ENCODE measurements around the gene DOK5.

Gene DOK5

DNA sequence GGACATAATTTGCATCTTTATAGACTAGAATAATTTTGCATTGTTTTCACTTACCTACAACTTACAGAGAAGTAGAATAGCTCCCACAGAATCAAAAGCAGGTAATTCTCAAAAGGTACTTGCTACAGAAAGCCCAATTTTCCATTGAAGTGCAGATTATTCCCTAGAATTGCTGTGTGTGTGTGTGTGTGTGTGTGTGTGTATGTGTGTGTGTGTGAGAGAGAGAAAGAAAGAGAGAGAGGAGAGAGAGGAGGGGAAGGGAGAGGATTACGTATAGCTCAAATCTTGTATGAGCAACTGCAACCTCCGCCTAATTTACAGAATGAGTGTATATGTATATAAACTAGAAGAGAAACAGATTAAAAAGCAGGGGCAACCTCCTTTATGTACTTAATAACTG is 68.0 kb downstream of the DOK5 start:
- H3K27me3 Mint-ChIP-seq = peaks cover 3% of the 10 kb centered on the region
- no peaks in the 10 kb centered on the region for H3K36me3 Mint-ChIP-seq
- H3K4me1 Mint-ChIP-seq = no peaks in the 10 kb centered on the region
- DNase-seq (ENCODE audit: low spot score in 2 of 2) (no peak), ATAC-seq (ENCODE audit: low read depth) (no peak)
- H3K4me3 Mint-ChIP-seq = no peak overlapping the region
- H3K27ac Mint-ChIP-seq = no peak overlapping the region
- H3K9me3 Mint-ChIP-seq = peaks cover 8% of the 10 kb centered on the region

DNA sequence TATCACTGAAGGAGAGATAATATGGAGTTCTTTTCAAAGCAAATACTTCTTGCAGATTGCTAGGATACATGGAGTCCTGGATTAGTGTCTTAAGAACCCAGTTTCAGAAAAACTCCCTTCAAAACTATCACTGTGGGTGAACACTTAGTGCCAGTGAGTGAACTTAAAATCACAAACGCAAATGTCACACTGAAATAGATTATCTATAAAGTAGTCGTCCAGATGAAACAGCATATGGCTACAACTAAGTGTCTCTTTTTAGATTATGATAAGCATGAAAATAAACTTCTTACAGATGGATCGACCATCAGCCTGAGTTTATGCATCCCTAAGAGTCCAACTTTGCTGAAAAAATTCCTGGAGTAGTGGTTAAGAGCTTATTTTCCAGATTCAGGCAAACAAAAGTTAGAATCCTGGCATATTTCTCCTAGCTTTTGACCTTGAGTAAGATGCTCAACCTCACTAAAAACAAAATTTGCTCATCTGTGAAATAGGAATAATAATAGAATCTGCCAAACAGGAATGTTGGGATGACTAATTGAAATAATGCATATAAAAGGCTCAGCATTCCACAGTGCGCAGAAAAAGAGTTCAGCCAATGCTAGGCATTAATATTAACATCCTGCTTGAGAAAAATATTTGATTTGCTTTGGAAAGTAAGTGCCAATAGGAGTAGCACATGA is 70.4 kb downstream of the DOK5 start:
- Mint-ChIP-seq H3K9me3 (peaks cover 3% of the 10 kb centered on the region), H3K27me3 (peaks cover 3% of the 10 kb centered on the region), H3K4me1 (no peaks in the 10 kb centered on the region), H3K27ac (no peak overlapping the region), H3K4me3 (no peak overlapping the region), H3K36me3 (no peaks in the 10 kb centered on the region)
- no peak for DNase-seq (ENCODE audit: low spot score in 2 of 2)
- no peak for ATAC-seq (ENCODE audit: low read depth)

DNA sequence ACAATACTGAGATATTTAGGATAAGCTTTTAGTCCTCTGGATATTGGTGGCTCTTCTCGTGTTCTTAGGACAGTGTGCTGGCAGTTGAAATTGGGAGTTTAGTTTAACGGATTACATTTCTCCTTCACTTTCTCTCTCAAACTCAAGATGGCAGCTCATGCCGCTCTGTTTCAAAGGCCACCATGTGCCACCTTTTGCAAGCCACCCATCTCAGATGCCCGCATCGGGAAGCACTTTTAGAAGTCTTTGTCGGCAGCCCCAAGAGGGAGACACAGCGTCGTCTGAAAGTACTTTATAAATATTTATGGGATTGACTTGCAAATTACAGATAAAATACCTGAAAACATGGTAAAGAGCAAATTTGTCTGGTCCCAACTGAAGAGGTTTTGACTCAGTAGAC is 73.5 kb downstream of the DOK5 start:
- no peak for ATAC-seq (ENCODE audit: low read depth)
- H3K27ac Mint-ChIP-seq = no peak overlapping the region
- no peak for DNase-seq (ENCODE audit: low spot score in 2 of 2)
- no peaks in the 10 kb centered on the region for H3K9me3 Mint-ChIP-seq
- no peaks in the 10 kb centered on the region for H3K4me1 Mint-ChIP-seq
- no peaks in the 10 kb centered on the region for H3K36me3 Mint-ChIP-seq
- no peak overlapping the region for H3K4me3 Mint-ChIP-seq
- H3K27me3 Mint-ChIP-seq = no peaks in the 10 kb centered on the region

DNA sequence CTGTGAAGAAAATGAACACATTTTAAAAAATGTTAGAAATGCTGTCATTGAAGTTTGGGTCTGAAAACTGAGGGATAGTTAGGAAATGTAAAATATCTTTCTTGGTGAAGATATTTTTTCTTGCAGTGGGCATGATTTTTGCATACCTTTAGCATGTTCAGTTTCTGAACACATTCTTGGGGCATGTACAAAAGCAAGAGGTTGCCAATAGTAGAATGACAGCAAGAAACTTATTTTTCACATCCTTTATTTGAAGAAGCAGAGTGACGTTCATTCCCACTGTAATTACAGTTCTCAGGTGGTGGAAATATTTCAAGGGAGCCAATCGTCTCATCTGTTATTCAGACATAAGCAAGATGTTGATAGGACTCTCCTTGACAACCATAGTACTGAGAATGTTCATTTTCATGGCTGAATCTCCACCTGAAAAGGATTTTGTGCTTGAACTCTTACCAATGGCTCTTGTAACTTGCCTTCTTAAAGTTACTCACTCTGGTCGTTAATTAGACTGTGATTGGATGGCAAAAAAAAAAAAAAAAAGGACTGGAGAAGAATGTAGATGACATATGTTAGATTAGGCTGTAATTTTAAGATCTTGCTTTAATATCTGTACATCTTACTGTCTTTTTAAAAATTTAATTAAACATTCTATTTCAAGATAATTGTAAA is 74.4 kb downstream of the DOK5 start:
- DNase-seq (ENCODE audit: low spot score in 2 of 2) (no peak), ATAC-seq (ENCODE audit: low read depth) (no peak)
- no peaks in the 10 kb centered on the region for H3K9me3 Mint-ChIP-seq
- H3K27me3 Mint-ChIP-seq = no peaks in the 10 kb centered on the region
- no peak overlapping the region for H3K4me3 Mint-ChIP-seq
- no peaks in the 10 kb centered on the region for H3K36me3 Mint-ChIP-seq
- no peaks in the 10 kb centered on the region for H3K4me1 Mint-ChIP-seq
- H3K27ac Mint-ChIP-seq = no peak overlapping the region

DNA sequence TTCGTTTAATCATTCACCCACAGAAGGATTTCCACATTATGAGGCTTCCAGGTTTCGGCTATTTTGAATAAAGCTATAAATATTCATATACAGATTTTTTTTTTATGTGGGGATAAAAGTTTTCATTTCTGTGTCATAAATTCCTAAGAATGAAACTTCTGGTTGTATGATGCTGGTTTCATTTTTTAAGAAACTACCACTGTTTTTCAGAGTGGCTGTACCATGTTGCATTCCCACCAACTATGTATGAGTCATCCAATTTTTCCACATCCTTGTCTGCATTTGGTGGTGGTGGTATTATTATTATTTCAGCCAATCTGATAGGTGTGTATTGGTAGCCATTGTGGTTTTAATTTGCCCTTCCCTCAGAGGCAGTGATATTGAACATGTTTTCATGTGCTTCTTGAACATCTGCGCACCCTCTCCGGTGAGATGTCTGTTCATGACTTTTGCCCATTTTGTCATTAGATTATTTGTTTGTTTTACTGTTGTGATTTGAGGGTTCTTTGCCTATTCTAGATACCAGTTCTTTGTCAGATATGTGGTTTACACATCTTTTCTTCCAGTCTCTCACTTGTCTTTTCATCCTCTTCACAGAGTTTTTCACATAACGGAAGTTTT is 75.5 kb downstream of the DOK5 start:
- H3K9me3 Mint-ChIP-seq = no peaks in the 10 kb centered on the region
- H3K27me3 Mint-ChIP-seq = no peaks in the 10 kb centered on the region
- no peaks in the 10 kb centered on the region for H3K4me1 Mint-ChIP-seq
- H3K27ac Mint-ChIP-seq = no peak overlapping the region
- no peaks in the 10 kb centered on the region for H3K36me3 Mint-ChIP-seq
- ATAC-seq (ENCODE audit: low read depth) (no peak), DNase-seq (ENCODE audit: low spot score in 2 of 2) (no peak)
- no peak overlapping the region for H3K4me3 Mint-ChIP-seq

DNA sequence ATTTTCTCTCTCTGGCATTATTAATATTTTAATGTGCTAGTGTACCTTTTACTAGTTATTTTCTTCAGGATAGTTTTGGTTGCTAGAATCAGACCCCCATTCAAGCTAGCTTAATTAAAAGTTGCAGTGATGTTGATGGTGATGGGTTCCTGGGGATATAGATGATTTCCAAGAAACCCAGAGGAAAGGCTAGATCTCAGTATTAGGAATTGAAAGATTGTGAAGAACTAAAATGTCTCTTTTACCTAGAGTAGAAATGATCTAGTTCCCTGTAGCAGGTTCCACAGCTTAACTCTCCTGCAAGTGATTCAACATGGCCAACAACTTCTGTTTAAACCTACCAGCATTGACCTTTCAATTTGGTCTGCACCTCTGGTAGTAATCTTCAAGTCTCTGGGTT is 78.6 kb downstream of the DOK5 start:
- H3K27ac Mint-ChIP-seq = no peak overlapping the region
- ATAC-seq (ENCODE audit: low read depth) (no peak), DNase-seq (ENCODE audit: low spot score in 2 of 2) (no peak)
- peaks cover 2% of the 10 kb centered on the region for H3K9me3 Mint-ChIP-seq
- no peak overlapping the region for H3K4me3 Mint-ChIP-seq
- no peaks in the 10 kb centered on the region for H3K36me3 Mint-ChIP-seq
- H3K4me1 Mint-ChIP-seq = no peaks in the 10 kb centered on the region
- peaks cover 3% of the 10 kb centered on the region for H3K27me3 Mint-ChIP-seq

DNA sequence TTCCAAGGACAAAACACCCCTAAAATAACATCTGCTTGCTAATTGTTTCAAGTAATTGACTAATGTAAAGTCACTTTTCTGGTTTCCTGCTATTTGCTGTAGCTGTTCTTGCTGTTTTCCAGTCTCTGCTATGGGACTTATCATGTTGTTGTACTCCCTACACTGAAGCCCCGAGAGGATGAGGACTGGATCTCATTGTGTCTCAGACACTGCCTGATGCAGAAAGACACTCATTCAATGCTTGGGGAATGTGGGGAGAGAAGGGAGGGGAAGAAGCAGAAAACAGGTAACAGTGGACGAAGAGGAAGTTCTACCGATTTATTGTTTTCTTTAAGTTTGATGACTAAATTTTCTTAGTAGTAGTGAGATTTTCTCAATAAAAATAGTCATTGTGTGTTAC is 79.8 kb downstream of the DOK5 start:
- Mint-ChIP-seq H3K4me1 (no peaks in the 10 kb centered on the region), H3K9me3 (peaks cover 2% of the 10 kb centered on the region), H3K27me3 (peaks cover 3% of the 10 kb centered on the region), H3K27ac (no peak overlapping the region), H3K36me3 (no peaks in the 10 kb centered on the region), H3K4me3 (no peak overlapping the region)
- no peak for ATAC-seq (ENCODE audit: low read depth)
- no peak for DNase-seq (ENCODE audit: low spot score in 2 of 2)

DNA sequence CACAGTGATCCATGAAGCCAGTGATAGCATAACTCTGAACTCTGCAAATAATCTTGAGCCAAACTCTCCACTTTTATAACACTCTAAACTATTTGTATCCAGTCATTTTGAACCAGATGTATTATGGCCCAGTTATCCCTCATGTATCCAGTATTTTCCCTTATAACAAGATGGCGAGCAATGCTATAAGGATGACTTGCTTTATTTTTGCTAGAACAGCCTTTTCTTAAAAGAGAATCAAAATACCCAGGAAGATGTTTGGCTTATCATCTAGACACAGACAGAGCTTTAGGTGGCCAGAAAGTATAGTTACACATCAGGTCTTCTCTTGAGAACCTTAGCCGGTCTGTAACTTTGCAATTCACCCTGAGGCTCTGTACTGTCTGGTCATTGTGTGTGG is 81.0 kb downstream of the DOK5 start:
- no peak for DNase-seq (ENCODE audit: low spot score in 2 of 2)
- peaks cover 2% of the 10 kb centered on the region for H3K9me3 Mint-ChIP-seq
- H3K27ac Mint-ChIP-seq = no peak overlapping the region
- H3K4me3 Mint-ChIP-seq = no peak overlapping the region
- no peak for ATAC-seq (ENCODE audit: low read depth)
- no peaks in the 10 kb centered on the region for H3K4me1 Mint-ChIP-seq
- peaks cover 3% of the 10 kb centered on the region for H3K27me3 Mint-ChIP-seq
- no peaks in the 10 kb centered on the region for H3K36me3 Mint-ChIP-seq

DNA sequence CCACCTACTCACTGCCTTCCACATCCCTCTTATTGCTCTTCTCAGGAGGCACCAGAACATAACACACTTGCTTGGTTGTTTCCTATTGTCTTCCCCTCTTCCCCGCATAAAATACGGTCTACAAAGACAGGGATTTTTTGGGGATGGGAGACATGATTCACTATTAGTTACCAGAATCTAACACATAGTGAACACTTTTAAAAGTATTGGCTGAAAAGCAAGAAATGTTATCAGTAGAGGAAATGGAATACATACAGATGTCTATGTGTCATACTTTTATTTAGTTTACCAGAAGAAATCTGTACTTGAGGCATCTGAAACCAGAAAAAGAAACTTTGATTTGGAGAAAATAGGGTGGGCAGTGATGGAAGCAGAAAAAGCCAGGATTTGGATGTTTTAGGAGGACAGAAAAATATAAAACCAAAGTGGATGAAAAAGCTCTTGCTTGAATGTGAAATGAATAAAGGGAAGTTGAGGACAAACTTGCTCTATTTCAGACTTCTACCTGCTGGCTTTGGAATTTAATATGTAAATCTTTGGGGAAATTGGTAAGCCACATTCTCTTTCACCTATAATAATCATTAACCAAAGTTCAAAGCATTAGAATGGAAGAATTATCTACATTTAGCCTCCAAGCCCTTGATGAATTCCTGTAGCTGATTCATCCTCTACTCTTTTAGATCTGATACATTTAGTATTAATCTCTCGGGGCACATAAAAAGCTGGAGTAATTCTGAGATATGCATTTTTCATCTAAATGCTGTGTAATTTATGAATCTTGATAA is 82.6 kb downstream of the DOK5 start:
- no peaks in the 10 kb centered on the region for H3K36me3 Mint-ChIP-seq
- H3K4me1 Mint-ChIP-seq = no peaks in the 10 kb centered on the region
- DNase-seq (ENCODE audit: low spot score in 2 of 2) (no peak), ATAC-seq (ENCODE audit: low read depth) (no peak)
- peaks cover 3% of the 10 kb centered on the region for H3K27me3 Mint-ChIP-seq
- no peak overlapping the region for H3K4me3 Mint-ChIP-seq
- H3K9me3 Mint-ChIP-seq = peaks cover 2% of the 10 kb centered on the region
- no peak overlapping the region for H3K27ac Mint-ChIP-seq

DNA sequence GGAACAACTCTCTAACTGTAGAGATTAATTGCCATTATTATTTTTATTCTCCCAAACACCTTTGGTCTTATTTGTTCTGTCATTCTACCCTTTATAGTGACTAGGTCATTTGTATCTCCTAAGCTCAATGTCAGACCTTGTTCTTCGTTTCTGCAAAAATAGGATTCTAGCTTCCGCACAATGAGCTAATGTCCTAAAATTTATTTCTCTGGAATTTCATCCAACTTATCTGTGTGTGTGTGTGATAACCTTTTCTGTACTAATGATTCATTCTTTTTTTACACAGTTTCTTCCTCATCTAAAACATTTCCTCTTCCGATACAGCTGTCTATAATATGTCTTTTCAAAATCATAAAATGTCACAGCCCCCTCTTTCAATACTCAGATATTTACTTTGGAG is 84.5 kb downstream of the DOK5 start:
- peaks cover 3% of the 10 kb centered on the region for H3K27me3 Mint-ChIP-seq
- DNase-seq (ENCODE audit: low spot score in 2 of 2) (no peak), ATAC-seq (ENCODE audit: low read depth) (no peak)
- no peak overlapping the region for H3K27ac Mint-ChIP-seq
- no peak overlapping the region for H3K4me3 Mint-ChIP-seq
- no peaks in the 10 kb centered on the region for H3K36me3 Mint-ChIP-seq
- H3K4me1 Mint-ChIP-seq = no peaks in the 10 kb centered on the region
- peaks cover 2% of the 10 kb centered on the region for H3K9me3 Mint-ChIP-seq

DNA sequence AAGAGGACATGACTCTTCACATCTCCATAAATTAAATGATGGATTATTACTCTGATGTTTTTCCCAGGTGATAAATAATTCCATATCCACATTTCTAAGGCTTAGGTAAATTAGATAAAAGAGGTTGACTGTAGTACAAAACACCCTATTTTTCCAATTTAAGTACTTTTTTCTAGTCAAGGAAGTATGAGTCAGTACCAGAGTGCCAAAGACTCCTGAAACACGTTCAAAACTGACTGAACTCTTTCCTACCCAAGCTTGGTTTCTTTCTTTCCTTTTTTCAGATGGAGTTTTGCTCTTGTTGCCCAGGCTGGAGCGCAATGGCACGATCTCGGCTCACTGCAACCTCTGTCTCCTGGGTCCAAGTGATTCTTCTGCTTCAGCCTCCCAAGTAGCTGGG is 85.0 kb downstream of the DOK5 start:
- no peak overlapping the region for H3K27ac Mint-ChIP-seq
- H3K4me3 Mint-ChIP-seq = no peak overlapping the region

DNA sequence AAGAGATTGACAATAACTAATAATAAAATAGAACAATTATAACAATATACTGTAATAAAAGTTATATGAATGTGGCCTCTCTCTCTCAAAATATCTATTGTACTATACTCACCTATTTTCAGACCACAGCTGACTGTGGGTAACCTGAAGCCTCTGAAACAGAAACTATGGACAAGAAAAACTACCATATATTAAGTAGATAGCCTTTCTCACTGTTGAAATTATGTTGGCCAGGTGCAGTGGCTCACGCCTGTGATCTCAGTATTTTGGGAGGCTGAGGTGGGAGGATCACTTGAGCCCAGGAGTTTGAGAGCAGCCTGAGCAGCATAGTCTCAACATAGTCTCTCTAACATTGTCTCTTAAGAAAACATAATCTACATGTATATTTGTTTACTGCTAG is 89.9 kb downstream of the DOK5 start:
- no peak for DNase-seq (ENCODE audit: low spot score in 2 of 2)

More for the DNA sequence above, 85.0 kb downstream of the DOK5 start:
- ATAC-seq (ENCODE audit: low read depth) (no peak), DNase-seq (ENCODE audit: low spot score in 2 of 2) (no peak)
- Mint-ChIP-seq H3K36me3 (no peaks in the 10 kb centered on the region), H3K27me3 (peaks cover 3% of the 10 kb centered on the region), H3K4me1 (no peaks in the 10 kb centered on the region), H3K9me3 (peaks cover 2% of the 10 kb centered on the region)

DNA sequence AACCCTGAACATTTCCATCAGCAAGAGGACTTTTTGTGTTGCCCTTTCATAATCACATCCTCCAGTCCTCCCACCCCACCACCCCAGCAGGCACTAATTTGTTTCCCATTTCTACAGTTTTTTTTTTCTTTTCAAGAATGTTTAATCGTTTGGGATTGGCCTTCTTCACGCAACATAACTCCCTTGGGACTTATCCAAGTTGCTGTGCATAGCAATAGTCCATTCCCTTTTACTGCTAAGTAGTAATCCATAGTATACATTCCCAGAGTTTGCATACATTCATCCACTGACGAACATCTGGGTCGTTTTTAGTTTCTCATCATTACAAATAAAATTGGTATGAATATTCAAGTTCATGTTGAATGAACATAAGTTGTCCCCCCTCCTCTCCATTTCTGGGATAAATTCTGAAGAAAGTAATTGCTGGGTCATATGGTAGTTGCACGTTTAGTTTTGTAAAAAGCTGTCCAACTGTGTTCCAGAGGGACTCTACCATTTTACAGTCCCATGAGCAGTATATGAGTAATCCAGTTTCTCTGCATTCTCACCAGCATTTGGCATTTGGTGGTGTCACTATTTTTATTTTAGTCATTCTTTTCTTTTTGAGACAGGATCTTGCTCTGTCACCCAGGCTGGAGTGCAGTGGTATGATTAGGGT is 90.8 kb downstream of the DOK5 start:
- Mint-ChIP-seq H3K27me3 (no peaks in the 10 kb centered on the region), H3K4me1 (no peaks in the 10 kb centered on the region), H3K9me3 (no peaks in the 10 kb centered on the region), H3K4me3 (no peak overlapping the region), H3K27ac (no peak overlapping the region), H3K36me3 (no peaks in the 10 kb centered on the region)
- ATAC-seq (ENCODE audit: low read depth) = no peak
- no peak for DNase-seq (ENCODE audit: low spot score in 2 of 2)

More for the DNA sequence above, 89.9 kb downstream of the DOK5 start:
- no peak overlapping the region for H3K27ac Mint-ChIP-seq
- H3K4me1 Mint-ChIP-seq = no peaks in the 10 kb centered on the region
- ATAC-seq (ENCODE audit: low read depth) = no peak
- H3K4me3 Mint-ChIP-seq = no peak overlapping the region
- no peaks in the 10 kb centered on the region for H3K9me3 Mint-ChIP-seq
- no peaks in the 10 kb centered on the region for H3K36me3 Mint-ChIP-seq
- no peaks in the 10 kb centered on the region for H3K27me3 Mint-ChIP-seq

DNA sequence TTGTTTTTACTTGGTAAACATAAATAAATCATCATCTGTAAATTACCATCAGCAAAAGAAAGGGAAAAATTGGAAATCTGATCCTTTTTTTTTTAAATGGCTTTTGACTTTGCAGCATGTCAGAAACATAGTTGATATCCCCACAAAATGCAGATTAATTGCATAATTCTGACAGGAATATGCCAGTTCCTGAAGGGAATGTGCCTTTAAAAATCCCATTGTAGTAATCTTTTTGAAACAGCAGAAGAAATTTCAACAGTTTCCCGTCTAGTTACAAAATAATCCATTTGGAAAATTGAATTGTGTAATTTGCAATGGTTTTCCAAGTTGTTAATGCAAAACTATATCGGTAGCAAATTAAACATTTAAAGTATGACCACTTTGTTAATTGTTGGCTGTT is 95.2 kb downstream of the DOK5 start:
- ATAC-seq (ENCODE audit: low read depth) (no peak), DNase-seq (ENCODE audit: low spot score in 2 of 2) (no peak)
- H3K27ac Mint-ChIP-seq = no peak overlapping the region
- no peak overlapping the region for H3K4me3 Mint-ChIP-seq
- peaks cover 2% of the 10 kb centered on the region for H3K9me3 Mint-ChIP-seq
- no peaks in the 10 kb centered on the region for H3K36me3 Mint-ChIP-seq
- peaks cover 3% of the 10 kb centered on the region for H3K27me3 Mint-ChIP-seq
- H3K4me1 Mint-ChIP-seq = no peaks in the 10 kb centered on the region

Data from memory B cell (primary cell).